NB4 (cell line): ENCODE measurements around the gene RPL38.
"Not testable (repeated sequence)": the region's sequence is repeated elsewhere in the genome, so short reads cannot be mapped to it uniquely, and the experiment has no call there.

Source experiments
- DNase-seq: peaks from one replicate; pipeline ENCODE4 v3.0.0; 2010; ENCODE audit warnings: low read depth
- H3K4me3 ChIP-seq: one replicate; pipeline ENCODE4 v1.5.1; 2011; ENCODE audit warnings: mild to moderate bottlenecking, low read depth, low read length, moderate library complexity
- CTCF ChIP-seq: IDR thresholded peaks from one replicate; pipeline ENCODE4 v1.5.1; 2012; ENCODE audit warnings: low read depth, low read length
- MAX ChIP-seq: IDR thresholded peaks from 2 replicates; pipeline ENCODE4 v1.6.1; 2011; ENCODE audit warnings: low read depth, low read length
- MYC ChIP-seq: IDR thresholded peaks from 2 replicates; pipeline ENCODE4 v1.6.1; 2011; ENCODE audit warnings: low read depth, low read length
- POLR2A ChIP-seq: IDR thresholded peaks from 2 replicates; pipeline ENCODE4 v1.6.1; 2011; ENCODE audit warnings: mild to moderate bottlenecking; ENCODE audit not compliant: insufficient read length; ENCODE audit errors: extremely low read depth

Gene RPL38

GRCh38 chr17:74186498-74186897, 17.0 kb upstream of the RPL38 start:
- no peak for DNase-seq
- no peak overlapping the region for H3K4me3 ChIP-seq
- no peak for TF ChIP-seq MAX
- TF ChIP-seq POLR2A, result no peak
- TF ChIP-seq CTCF, result no peak
- TF ChIP-seq MYC, result no peak

GRCh38 chr17:74187761-74188160, 15.7 kb upstream of the RPL38 start:
- TF ChIP-seq CTCF (no peak), MAX (no peak), POLR2A (no peak), MYC (no peak)
- H3K4me3 ChIP-seq, result no peak overlapping the region
- DNase-seq, result no peak

- not testable (repeated sequence) for H3K4me3 ChIP-seq, DNase-seq
These were observed 14.8 kb upstream of the RPL38 start for GRCh38 chr17:74188687-74189086.

- TF ChIP-seq MYC (no peak), POLR2A (no peak), MAX (peak; percentile 81)
- no peak overlapping the region for H3K4me3 ChIP-seq
- peak; percentile 45 for DNase-seq
These were observed 13.3 kb upstream of the RPL38 start for GRCh38 chr17:74190154-74190553.

GRCh38 chr17:74190807-74191406, 12.6 kb upstream of the RPL38 start:
- no peak for DNase-seq
- no peak overlapping the region for H3K4me3 ChIP-seq
- TF ChIP-seq POLR2A (no peak), MYC (no peak), CTCF (no peak), MAX (no peak)

GRCh38 chr17:74192950-74193781, 10.3 kb upstream of the RPL38 start:
- peak; percentile 47 for DNase-seq
- TF ChIP-seq CTCF (no peak), POLR2A (no peak), MYC (no peak), MAX (peak; percentile 15; the same call in 1 of the 2 replicates)
- H3K4me3 ChIP-seq, result no peak overlapping the region

GRCh38 chr17:74194682-74195081, 8.8 kb upstream of the RPL38 start:
- TF ChIP-seq MAX, result no peak
- TF ChIP-seq MYC, result no peak
- TF ChIP-seq POLR2A, result no peak
- no peak for TF ChIP-seq CTCF
- no peak for DNase-seq
- no peak overlapping the region for H3K4me3 ChIP-seq
